Stomach (tissue), 9 donors: Measurements from ENCODE around the gene ARRDC3. TPM values are rescaled to one million over a fixed set of nuclear protein-coding genes. Genes with fewer than 3 reads are reported as not detected.

ENCODE experiments used
- DNase-seq, 2 donors: peaks; one replicate each; pipeline versions ENCODE4 v3.0.0 to v3.0.0-alpha.2; 2013 to 2019
- H3K27ac ChIP-seq, 5 donors: fragments of 200-600 bp in 4 of 5; sonication (generic) in 4 of 5; one replicate each; pipeline ENCODE4 v1.5.1; 2013 to 2019; ENCODE audit warnings: mild to moderate bottlenecking in 1 of 5, moderate library complexity in 1 of 5
- H3K27me3 ChIP-seq, 3 donors: fragments of 200-600 bp; sonication (generic); one replicate each; pipeline ENCODE4 v1.5.1; 2017 to 2019; ENCODE audit warnings: mixed run types in 1 of 3
- H3K36me3 ChIP-seq, 4 donors: fragments of 200-600 bp; sonication (generic); 1 replicate in 3 of 4; 2 replicates in 1 of 4; pipeline ENCODE4 v1.5.1; 2016 to 2019
- H3K4me1 ChIP-seq, 4 donors: fragments of 200-600 bp; sonication (generic); one replicate each; pipeline ENCODE4 v1.5.1; 2016 to 2019
- H3K4me3 ChIP-seq, 4 donors: fragments of 200-600 bp; sonication (generic) in 3 of 4; one replicate each; pipeline ENCODE4 v1.5.1; 2016 to 2019; ENCODE audit warnings: mild to moderate bottlenecking in 1 of 4
- H3K9me3 ChIP-seq, 4 donors: fragments of 200-600 bp; sonication (generic); one replicate each; pipeline ENCODE4 v1.5.1; 2016 to 2019
- EP300 ChIP-seq: sonication (generic); formaldehyde crosslinking; IDR thresholded peaks from one replicate; pipeline ENCODE4 v1.6.1; 2017; ENCODE audit warnings: antibody characterized with exemption
- POLR2A ChIP-seq, 4 donors: fragments of 450-650 bp; IDR thresholded peaks; one replicate each; pipeline ENCODE4 v1.6.1; 2016; ENCODE audit warnings: antibody characterized with exemption in 4 of 4, control low read depth in 2 of 4, mild to moderate bottlenecking in 1 of 4, moderate library complexity in 1 of 4
- POLR2AphosphoS5 ChIP-seq, 3 donors: sonication (generic); formaldehyde crosslinking; IDR thresholded peaks; one replicate each; pipeline ENCODE4 v1.6.1; 2016; ENCODE audit warnings: antibody characterized with exemption in 3 of 3
- WGBS, 5 donors: extraction: QIAGEN DNeasy Blood & Tissue Kit in 3 of 5; methylation state at CpG; one replicate each; pipeline versions ENCODE4 v1.1.5 to v1.1.7; 2013 to 2018; 5-methylcytosine and 5-hydroxymethylcytosine counted together
- intact Hi-C: fragments of 100-400 bp; cut with DNase I; formaldehyde crosslinking; loops from one replicate; pipeline ENCODE4 v1.15.1; 2023; ENCODE audit warnings: low total_unique reads
- polyA plus RNA-seq, 3 donors: library from polyadenylated mRNA; stranded (reverse); fragments of 200-250 nt; gene quantifications; one replicate each; pipeline ENCODE4 v1.2.3, GENCODE V29; 2013
- total RNA-seq, 5 donors: library from RNA; depleted of rRNA; stranded (reverse); fragments of >200 nt; gene quantifications; one replicate each; pipeline versions ENCODE4 v1.1.0 to v1.2.3, GENCODE V29; 2014 to 2016
- TF ChIP-seq, protein P1 (sequence below), 7 experiments: fragments of 450-650 bp in 4 of 7; fragments of 200-600 bp in 3 of 7; sonication (generic) in 3 of 7; IDR thresholded peaks; one replicate each; pipeline ENCODE4 v1.5.1; 2016 to 2019; ENCODE audit warnings: antibody characterized with exemption in 7 of 7, control low read depth in 2 of 7, mild to moderate bottlenecking in 1 of 7
- donor health status: healthy with polysubstance abuse.
- donor health status: Bipolar disorder and iron deficiency.
- donor health status: healthy.

ARRDC3 gene
- total and polyA plus RNA-seq, 8 donors, result 8.7 to 188 (median 28.5) TPM

DNA sequence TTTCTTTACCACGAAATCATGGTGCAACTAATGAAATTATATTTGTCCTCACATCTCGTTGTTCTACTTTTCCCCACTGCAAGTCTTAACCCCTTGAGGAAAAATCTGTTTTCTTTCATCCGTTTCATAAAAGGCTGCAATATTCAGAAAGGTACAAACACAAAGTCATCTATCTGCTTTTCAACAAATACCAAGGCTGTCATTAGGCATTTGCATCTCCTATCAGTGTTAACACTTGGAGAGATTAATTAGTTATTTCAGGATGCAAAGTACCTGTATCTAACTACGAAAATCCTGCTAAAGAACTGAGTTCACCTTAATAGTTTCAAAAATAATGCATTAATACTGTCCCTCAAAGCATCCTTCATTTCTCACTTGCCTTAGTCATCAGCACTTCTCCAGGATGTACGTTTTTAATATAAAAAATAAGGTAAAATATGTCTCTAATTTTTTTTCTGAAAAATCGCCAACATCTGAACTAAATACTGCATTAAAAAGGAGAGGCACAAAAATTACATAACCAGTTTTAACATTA, 1.8 kb downstream of the ARRDC3 start:
- 0% methylated on average over 6 of the region's 6 CpGs for WGBS, 5 donors
- DNase-seq, result no peak
- H3K4me3 ChIP-seq, result peak overlapping the region; percentile 63 to 76 (median 70)
- peaks cover 0 to 43% (median 29%) of the 10 kb centered on the region in 4 donors for H3K4me1 ChIP-seq
- H3K9me3 ChIP-seq, result no peaks in the 10 kb centered on the region
- no peaks in the 10 kb centered on the region for H3K27me3 ChIP-seq
- H3K36me3 ChIP-seq, result peaks cover 0 to 19% (median 17%) of the 10 kb centered on the region in 4 donors
- TF ChIP-seq EP300, result no peak
- TF ChIP-seq, protein P1, sequence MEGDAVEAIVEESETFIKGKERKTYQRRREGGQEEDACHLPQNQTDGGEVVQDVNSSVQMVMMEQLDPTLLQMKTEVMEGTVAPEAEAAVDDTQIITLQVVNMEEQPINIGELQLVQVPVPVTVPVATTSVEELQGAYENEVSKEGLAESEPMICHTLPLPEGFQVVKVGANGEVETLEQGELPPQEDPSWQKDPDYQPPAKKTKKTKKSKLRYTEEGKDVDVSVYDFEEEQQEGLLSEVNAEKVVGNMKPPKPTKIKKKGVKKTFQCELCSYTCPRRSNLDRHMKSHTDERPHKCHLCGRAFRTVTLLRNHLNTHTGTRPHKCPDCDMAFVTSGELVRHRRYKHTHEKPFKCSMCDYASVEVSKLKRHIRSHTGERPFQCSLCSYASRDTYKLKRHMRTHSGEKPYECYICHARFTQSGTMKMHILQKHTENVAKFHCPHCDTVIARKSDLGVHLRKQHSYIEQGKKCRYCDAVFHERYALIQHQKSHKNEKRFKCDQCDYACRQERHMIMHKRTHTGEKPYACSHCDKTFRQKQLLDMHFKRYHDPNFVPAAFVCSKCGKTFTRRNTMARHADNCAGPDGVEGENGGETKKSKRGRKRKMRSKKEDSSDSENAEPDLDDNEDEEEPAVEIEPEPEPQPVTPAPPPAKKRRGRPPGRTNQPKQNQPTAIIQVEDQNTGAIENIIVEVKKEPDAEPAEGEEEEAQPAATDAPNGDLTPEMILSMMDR (IDR thresholded peaks at IDR 0.05), result no peak
- TF ChIP-seq POLR2A (IDR thresholded peaks at IDR 0.05), result no peak
- TF ChIP-seq POLR2AphosphoS5 (IDR thresholded peaks at IDR 0.05), result no peak
- intact Hi-C loops, result loop anchor here (10.0 kb wide), 1 partner anchor 277 kb away; no protein-coding TSS in a partner anchor
- peak overlapping the region; percentile 87 to 99 (median 99) for H3K27ac ChIP-seq

DNA sequence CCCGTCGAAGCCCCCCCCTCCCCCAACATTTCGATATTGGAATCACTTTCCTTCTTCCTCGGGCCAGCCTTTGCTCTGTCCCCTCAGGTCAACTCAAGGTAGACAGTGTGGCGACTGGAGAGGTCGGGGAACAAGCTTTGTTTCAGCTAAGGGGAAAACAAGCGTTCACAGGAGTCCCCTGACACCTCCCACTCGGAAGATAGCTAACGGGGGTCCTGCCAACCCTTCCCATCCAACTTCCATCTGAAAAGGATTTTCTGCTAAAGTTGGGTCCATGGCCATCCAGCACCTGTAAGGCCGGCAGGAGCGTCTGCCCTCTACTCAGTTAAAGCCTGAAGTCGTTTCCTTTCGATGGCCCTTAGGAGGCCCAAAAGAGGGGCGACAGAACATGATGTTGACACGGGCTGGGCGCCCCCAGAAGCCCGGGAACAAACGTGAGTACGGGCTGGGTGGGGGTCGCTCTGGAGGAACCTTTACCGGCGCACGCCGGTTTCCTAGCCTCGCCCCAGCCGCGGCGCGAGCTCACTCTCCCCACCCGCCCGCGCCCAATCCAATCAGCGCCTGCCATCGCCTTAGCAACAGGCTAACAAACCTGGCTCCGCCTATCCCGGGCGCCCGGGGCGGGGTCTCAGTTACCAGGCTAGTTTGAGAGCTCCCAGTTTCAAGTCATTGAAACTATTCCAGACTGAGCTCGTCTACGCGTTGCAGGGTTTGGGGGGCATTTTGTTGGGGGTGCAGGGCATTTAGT, 2.5 kb downstream of the ARRDC3 start:
- WGBS, 5 donors, result 0% methylated on average over 17 to 42 of the region's 42 CpGs
- H3K27ac ChIP-seq, result peak overlapping the region; percentile 96 to 99 (median 99)
- H3K36me3 ChIP-seq, result peaks cover 0 to 25% (median 23%) of the 10 kb centered on the region in 4 donors
- H3K27me3 ChIP-seq, result no peaks in the 10 kb centered on the region
- DNase-seq, result peak; percentile 99
- peak overlapping the region; percentile 63 to 76 (median 70) for H3K4me3 ChIP-seq
- intact Hi-C loops, result loop anchor here (10.0 kb wide), 1 partner anchor 276 kb away; no protein-coding TSS in a partner anchor
- TF ChIP-seq POLR2A (IDR thresholded peaks at IDR 0.05) (peak in 2 of 4 donors; percentile 64 to 68), EP300 (no peak), POLR2AphosphoS5 (IDR thresholded peaks at IDR 0.05) (peak; percentile 46 to 88 (median 82))
- no peaks in the 10 kb centered on the region for H3K9me3 ChIP-seq
- H3K4me1 ChIP-seq, result peaks cover 0 to 50% (median 32%) of the 10 kb centered on the region in 4 donors

DNA sequence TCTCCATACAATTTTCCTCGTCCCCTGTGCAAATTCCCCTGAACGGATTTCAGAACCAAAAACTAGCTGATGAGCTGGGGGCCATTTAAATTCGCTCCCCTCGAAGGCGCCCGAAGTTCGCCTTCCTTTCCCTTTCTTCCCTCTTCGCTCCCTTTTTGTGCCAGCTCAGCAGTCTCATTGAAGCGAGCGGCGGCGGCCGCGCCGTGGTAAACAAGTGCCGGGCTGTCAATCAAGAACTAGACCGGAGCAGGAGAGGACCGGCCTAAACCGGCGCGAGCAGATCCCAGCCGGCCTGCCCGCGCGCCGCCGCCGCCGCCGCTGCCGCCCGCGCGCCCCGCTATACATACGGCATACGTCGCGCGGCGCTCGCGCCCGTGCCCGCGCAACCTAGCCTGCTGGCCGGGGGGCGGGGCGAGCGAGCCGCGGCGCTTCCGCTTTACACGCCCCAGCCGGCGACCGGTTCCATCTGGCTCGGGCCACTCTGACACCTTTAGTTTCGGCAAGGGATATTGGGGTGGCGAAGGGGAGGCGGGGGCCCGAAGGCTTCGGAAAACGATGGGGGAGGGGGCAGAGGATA, 3.1 kb downstream of the ARRDC3 start:
- DNase-seq, result peak; percentile 97 to 99
- Histone ChIP-seq H3K27ac (peak overlapping the region; percentile 96 to 99 (median 99)), H3K27me3 (no peaks in the 10 kb centered on the region), H3K9me3 (no peaks in the 10 kb centered on the region), H3K4me3 (peak overlapping the region; percentile 63 to 76 (median 70)), H3K36me3 (peaks cover 6 to 32% (median 30%) of the 10 kb centered on the region in 4 donors), H3K4me1 (peaks cover 0 to 54% (median 35%) of the 10 kb centered on the region in 4 donors)
- intact Hi-C loops, result loop anchor here (10.0 kb wide), 1 partner anchor 275 kb away; no protein-coding TSS in a partner anchor
- 0 to 1% (median 0%) methylated on average over 36 to 65 of the region's 65 CpGs for WGBS, 5 donors
- TF ChIP-seq EP300 (no peak), POLR2AphosphoS5 (IDR thresholded peaks at IDR 0.05) (peak; percentile 9 to 86 (median 70))

DNA sequence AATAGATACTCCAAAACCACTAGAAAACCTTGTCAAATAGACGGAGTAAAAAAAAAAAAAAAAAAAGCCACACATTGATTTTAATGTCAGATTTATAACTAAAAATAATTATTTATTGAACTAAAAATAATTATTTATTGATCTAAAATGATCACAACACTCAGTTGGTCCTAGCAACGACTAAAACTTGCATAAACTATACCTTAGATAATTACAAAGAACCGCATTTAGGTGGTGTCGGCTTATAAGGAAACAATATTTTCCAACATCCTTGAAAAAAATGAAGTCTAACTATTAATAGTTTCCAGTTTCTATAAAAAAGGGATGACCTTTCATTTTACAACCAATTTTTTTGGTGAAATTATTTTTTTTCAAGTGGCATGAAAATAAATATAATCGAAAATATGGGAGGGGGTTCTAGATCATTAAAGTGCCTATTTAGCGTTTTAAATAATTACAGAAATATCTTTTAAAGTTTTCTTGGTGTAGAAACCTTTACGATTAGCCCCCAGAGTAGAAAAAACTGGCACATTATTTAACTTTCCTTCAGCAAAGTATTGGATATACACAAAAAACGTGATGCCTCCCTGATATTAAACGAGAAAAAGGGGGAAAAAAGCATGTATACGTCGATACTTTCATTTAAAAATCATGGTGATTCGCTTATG, 3.7 kb downstream of the ARRDC3 start:
- H3K4me3 ChIP-seq, result peak overlapping the region; percentile 63 to 76 (median 70)
- H3K9me3 ChIP-seq, result no peaks in the 10 kb centered on the region
- H3K27ac ChIP-seq, result peak overlapping the region; percentile 96 to 99 (median 99)
- TF ChIP-seq EP300 (no peak), POLR2AphosphoS5 (IDR thresholded peaks at IDR 0.05) (no peak), POLR2A (IDR thresholded peaks at IDR 0.05) (no peak)
- TF ChIP-seq, protein P1 (IDR thresholded peaks at IDR 0.05), result no peak
- DNase-seq, result peak in 1 of 2 donors; percentile 20
- peaks cover 6 to 53% (median 39%) of the 10 kb centered on the region in 4 donors for H3K4me1 ChIP-seq
- 0 to 1% (median 1%) methylated on average over 12 of the region's 12 CpGs for WGBS, 5 donors
- intact Hi-C loops, result no loop called here
- H3K27me3 ChIP-seq, result no peaks in the 10 kb centered on the region
- H3K36me3 ChIP-seq, result peaks cover 12 to 38% (median 36%) of the 10 kb centered on the region in 4 donors
